ENCODE data around the gene PSMB8.
"Not testable (repeated sequence)": the region's sequence is repeated elsewhere in the genome, so short reads cannot be mapped to it uniquely, and the experiment has no call there.

Gene PSMB8

GRCh38 chr6:32879691-32880090 is 35.8 kb upstream of the PSMB8 start:
- H3K4me3 ChIP-seq (ENCODE audit: insufficient read depth, low read depth, low read length, poor library complexity, severe bottlenecking) = no peak overlapping the region

GRCh38 chr6:32876603-32877002 is 32.8 kb upstream of the PSMB8 start:
- no peak overlapping the region for H3K27ac ChIP-seq (ENCODE audit: insufficient read depth, low read length, poor library complexity, severe bottlenecking)
- H3K36me3 ChIP-seq (ENCODE audit: control insufficient read depth, insufficient read depth, low read length) = peaks cover 4% of the 10 kb centered on the region
- no peak overlapping the region for H3K4me3 ChIP-seq (ENCODE audit: insufficient read depth, low read depth, low read length, poor library complexity, severe bottlenecking)
- DNase-seq = no peak
- H3K9me3 ChIP-seq (ENCODE audit: control insufficient read depth, low read length) = no peaks in the 10 kb centered on the region
- H3K4me1 ChIP-seq (ENCODE audit: control insufficient read depth, insufficient read depth, low read length, poor library complexity, severe bottlenecking) = no peaks in the 10 kb centered on the region
- H3K27me3 ChIP-seq (replicated peaks; ENCODE audit: control insufficient read depth, insufficient read depth, low read length, poor library complexity, severe bottlenecking) = no peaks in the 10 kb centered on the region

More at GRCh38 chr6:32879691-32880090, 35.8 kb upstream of the PSMB8 start:
- no peak for DNase-seq
- no peaks in the 10 kb centered on the region for H3K4me1 ChIP-seq (ENCODE audit: control insufficient read depth, insufficient read depth, low read length, poor library complexity, severe bottlenecking)
- H3K9me3 ChIP-seq (ENCODE audit: control insufficient read depth, low read length) = no peaks in the 10 kb centered on the region
- no peaks in the 10 kb centered on the region for H3K27me3 ChIP-seq (replicated peaks; ENCODE audit: control insufficient read depth, insufficient read depth, low read length, poor library complexity, severe bottlenecking)
- no peak overlapping the region for H3K27ac ChIP-seq (ENCODE audit: insufficient read depth, low read length, poor library complexity, severe bottlenecking)
- peaks cover 4% of the 10 kb centered on the region for H3K36me3 ChIP-seq (ENCODE audit: control insufficient read depth, insufficient read depth, low read length)

GRCh38 chr6:32873947-32874346 is 30.1 kb upstream of the PSMB8 start:
- not testable (repeated sequence) for H3K4me1 ChIP-seq (ENCODE audit: control insufficient read depth, insufficient read depth, low read length, poor library complexity, severe bottlenecking); H3K27me3 ChIP-seq (replicated peaks; ENCODE audit: control insufficient read depth, insufficient read depth, low read length, poor library complexity, severe bottlenecking); DNase-seq; H3K4me3 ChIP-seq (ENCODE audit: insufficient read depth, low read depth, low read length, poor library complexity, severe bottlenecking); H3K36me3 ChIP-seq (ENCODE audit: control insufficient read depth, insufficient read depth, low read length); H3K9me3 ChIP-seq (ENCODE audit: control insufficient read depth, low read length); H3K27ac ChIP-seq (ENCODE audit: insufficient read depth, low read length, poor library complexity, severe bottlenecking)

- DNase-seq = peak; percentile 68 to 81 (median 74)
- H3K36me3 ChIP-seq (ENCODE audit: control insufficient read depth, insufficient read depth, low read length) = no peaks in the 10 kb centered on the region
- H3K27me3 ChIP-seq (replicated peaks; ENCODE audit: control insufficient read depth, insufficient read depth, low read length, poor library complexity, severe bottlenecking) = no peaks in the 10 kb centered on the region
- no peaks in the 10 kb centered on the region for H3K9me3 ChIP-seq (ENCODE audit: control insufficient read depth, low read length)
- no peak overlapping the region for H3K27ac ChIP-seq (ENCODE audit: insufficient read depth, low read length, poor library complexity, severe bottlenecking)
- H3K4me3 ChIP-seq (ENCODE audit: insufficient read depth, low read depth, low read length, poor library complexity, severe bottlenecking) = no peak overlapping the region
- H3K4me1 ChIP-seq (ENCODE audit: control insufficient read depth, insufficient read depth, low read length, poor library complexity, severe bottlenecking) = peaks cover 6% of the 10 kb centered on the region
These were observed 24.5 kb upstream of the PSMB8 start for GRCh38 chr6:32868257-32868788.

- Histone ChIP-seq H3K36me3 (ENCODE audit: control insufficient read depth, insufficient read depth, low read length) (no peaks in the 10 kb centered on the region), H3K27ac (ENCODE audit: insufficient read depth, low read length, poor library complexity, severe bottlenecking) (peak overlapping the region; percentile 12), H3K4me3 (ENCODE audit: insufficient read depth, low read depth, low read length, poor library complexity, severe bottlenecking) (no peak overlapping the region), H3K27me3 (replicated peaks; ENCODE audit: control insufficient read depth, insufficient read depth, low read length, poor library complexity, severe bottlenecking) (no peaks in the 10 kb centered on the region), H3K9me3 (ENCODE audit: control insufficient read depth, low read length) (no peaks in the 10 kb centered on the region), H3K4me1 (ENCODE audit: control insufficient read depth, insufficient read depth, low read length, poor library complexity, severe bottlenecking) (peaks cover 6% of the 10 kb centered on the region)
- DNase-seq = no peak
These were observed 23.9 kb upstream of the PSMB8 start for GRCh38 chr6:32867554-32868256.

- H3K9me3 ChIP-seq (ENCODE audit: control insufficient read depth, low read length) = no peaks in the 10 kb centered on the region
- no peak overlapping the region for H3K4me3 ChIP-seq (ENCODE audit: insufficient read depth, low read depth, low read length, poor library complexity, severe bottlenecking)
- peaks cover 6% of the 10 kb centered on the region for H3K4me1 ChIP-seq (ENCODE audit: control insufficient read depth, insufficient read depth, low read length, poor library complexity, severe bottlenecking)
- H3K27ac ChIP-seq (ENCODE audit: insufficient read depth, low read length, poor library complexity, severe bottlenecking) = peak overlapping the region; percentile 12
- no peak for DNase-seq
- H3K36me3 ChIP-seq (ENCODE audit: control insufficient read depth, insufficient read depth, low read length) = no peaks in the 10 kb centered on the region
- no peaks in the 10 kb centered on the region for H3K27me3 ChIP-seq (replicated peaks; ENCODE audit: control insufficient read depth, insufficient read depth, low read length, poor library complexity, severe bottlenecking)
These were observed 23.2 kb upstream of the PSMB8 start for GRCh38 chr6:32867022-32867477.

- Histone ChIP-seq H3K27ac (ENCODE audit: insufficient read depth, low read length, poor library complexity, severe bottlenecking) (no peak overlapping the region), H3K4me1 (ENCODE audit: control insufficient read depth, insufficient read depth, low read length, poor library complexity, severe bottlenecking) (peaks cover 6% of the 10 kb centered on the region), H3K9me3 (ENCODE audit: control insufficient read depth, low read length) (no peaks in the 10 kb centered on the region), H3K4me3 (ENCODE audit: insufficient read depth, low read depth, low read length, poor library complexity, severe bottlenecking) (no peak overlapping the region), H3K27me3 (replicated peaks; ENCODE audit: control insufficient read depth, insufficient read depth, low read length, poor library complexity, severe bottlenecking) (no peaks in the 10 kb centered on the region), H3K36me3 (ENCODE audit: control insufficient read depth, insufficient read depth, low read length) (peaks cover 4% of the 10 kb centered on the region)
- DNase-seq = no peak
These were observed 22.0 kb upstream of the PSMB8 start for GRCh38 chr6:32865724-32866443.

GRCh38 chr6:32862725-32863124 is 18.9 kb upstream of the PSMB8 start:
- no peak for DNase-seq
- H3K27me3 ChIP-seq (replicated peaks; ENCODE audit: control insufficient read depth, insufficient read depth, low read length, poor library complexity, severe bottlenecking) = no peaks in the 10 kb centered on the region
- no peaks in the 10 kb centered on the region for H3K9me3 ChIP-seq (ENCODE audit: control insufficient read depth, low read length)
- peaks cover 6% of the 10 kb centered on the region for H3K4me1 ChIP-seq (ENCODE audit: control insufficient read depth, insufficient read depth, low read length, poor library complexity, severe bottlenecking)
- H3K27ac ChIP-seq (ENCODE audit: insufficient read depth, low read length, poor library complexity, severe bottlenecking) = no peak overlapping the region
- H3K36me3 ChIP-seq (ENCODE audit: control insufficient read depth, insufficient read depth, low read length) = peaks cover 34% of the 10 kb centered on the region
- no peak overlapping the region for H3K4me3 ChIP-seq (ENCODE audit: insufficient read depth, low read depth, low read length, poor library complexity, severe bottlenecking)

- no peak for DNase-seq
- peaks cover 41% of the 10 kb centered on the region for H3K36me3 ChIP-seq (ENCODE audit: control insufficient read depth, insufficient read depth, low read length)
- H3K27ac ChIP-seq (ENCODE audit: insufficient read depth, low read length, poor library complexity, severe bottlenecking) = no peak overlapping the region
These were observed 16.8 kb upstream of the PSMB8 start for GRCh38 chr6:32860674-32861073.

GRCh38 chr6:32858194-32858593 is 14.3 kb upstream of the PSMB8 start:
- H3K9me3 ChIP-seq (ENCODE audit: control insufficient read depth, low read length) = no peaks in the 10 kb centered on the region
- DNase-seq = no peak
- no peaks in the 10 kb centered on the region for H3K27me3 ChIP-seq (replicated peaks; ENCODE audit: control insufficient read depth, insufficient read depth, low read length, poor library complexity, severe bottlenecking)
- H3K4me1 ChIP-seq (ENCODE audit: control insufficient read depth, insufficient read depth, low read length, poor library complexity, severe bottlenecking) = peaks cover 11% of the 10 kb centered on the region
- peaks cover 41% of the 10 kb centered on the region for H3K36me3 ChIP-seq (ENCODE audit: control insufficient read depth, insufficient read depth, low read length)
- no peak overlapping the region for H3K27ac ChIP-seq (ENCODE audit: insufficient read depth, low read length, poor library complexity, severe bottlenecking)
- no peak overlapping the region for H3K4me3 ChIP-seq (ENCODE audit: insufficient read depth, low read depth, low read length, poor library complexity, severe bottlenecking)

More at GRCh38 chr6:32860674-32861073, 16.8 kb upstream of the PSMB8 start:
- no peaks in the 10 kb centered on the region for H3K9me3 ChIP-seq (ENCODE audit: control insufficient read depth, low read length)
- no peaks in the 10 kb centered on the region for H3K27me3 ChIP-seq (replicated peaks; ENCODE audit: control insufficient read depth, insufficient read depth, low read length, poor library complexity, severe bottlenecking)
- no peak overlapping the region for H3K4me3 ChIP-seq (ENCODE audit: insufficient read depth, low read depth, low read length, poor library complexity, severe bottlenecking)
- peaks cover 8% of the 10 kb centered on the region for H3K4me1 ChIP-seq (ENCODE audit: control insufficient read depth, insufficient read depth, low read length, poor library complexity, severe bottlenecking)

Measured in effector memory CD4-positive, alpha-beta T cell (primary cell).